Endodermal cell (in vitro differentiated cells): ENCODE results near the gene CENATAC. TPM values are rescaled to one million over a fixed set of nuclear protein-coding genes. Genes with fewer than 3 reads are reported as not detected.
A peak's percentile ranks its signal among the peaks of the same experiment; 100 is the strongest.
"Not testable (repeated sequence)": the region's sequence is repeated elsewhere in the genome, so short reads cannot be mapped to it uniquely, and the experiment has no call there.

ENCODE experiments used
- DNase-seq: peaks from one replicate; pipeline ENCODE4 v3.0.0-alpha.2; 2017
- H3K27ac ChIP-seq: 2 replicates; pipeline ENCODE4 v1.5.1; 2013; ENCODE audit warnings: mild to moderate bottlenecking, low read depth, low read length, moderate library complexity
- H3K27me3 ChIP-seq: 2 replicates; pipeline ENCODE4 v1.6.1; 2013; ENCODE audit warnings: mild to moderate bottlenecking, low read length, moderate library complexity; ENCODE audit not compliant: insufficient read depth, control insufficient read depth, poor library complexity, severe bottlenecking
- H3K36me3 ChIP-seq: 2 replicates; pipeline ENCODE4 v1.7.0; 2013; ENCODE audit warnings: mild to moderate bottlenecking, low read length, moderate library complexity; ENCODE audit not compliant: control insufficient read depth, insufficient read depth
- H3K4me1 ChIP-seq: one replicate; pipeline ENCODE4 v1.7.0; 2013; ENCODE audit warnings: low read length; ENCODE audit not compliant: control insufficient read depth, insufficient read depth
- H3K4me3 ChIP-seq: 2 replicates; pipeline ENCODE4 v1.5.1; 2013; ENCODE audit warnings: mild to moderate bottlenecking, low read length, moderate library complexity
- H3K9ac ChIP-seq: 2 replicates; pipeline ENCODE4 v1.6.1; 2013; ENCODE audit warnings: mild to moderate bottlenecking, low read length, moderate library complexity; ENCODE audit not compliant: poor library complexity, severe bottlenecking; ENCODE audit errors: extremely low read depth
- H3K9me3 ChIP-seq: 2 replicates; pipeline ENCODE4 v1.6.1; 2013; ENCODE audit warnings: mild to moderate bottlenecking, low read length, moderate library complexity; ENCODE audit not compliant: control insufficient read depth
- H3K27ac Mint-ChIP-seq: 2 replicates; pipeline ENCODE4 v1.8.0; 2020; ENCODE audit warnings: mixed read lengths
- H3K27me3 Mint-ChIP-seq: 2 replicates; pipeline ENCODE4 v1.8.0; 2021; ENCODE audit warnings: mild to moderate bottlenecking, mixed read lengths; ENCODE audit not compliant: insufficient read depth
- H3K36me3 Mint-ChIP-seq: 2 replicates; pipeline ENCODE4 v1.8.0; 2020; ENCODE audit warnings: low read depth, mixed read lengths
- H3K4me1 Mint-ChIP-seq: 2 replicates; pipeline ENCODE4 v1.8.0; 2020; ENCODE audit warnings: mixed read lengths
- H3K4me3 Mint-ChIP-seq: 2 replicates; pipeline ENCODE4 v1.8.0; 2020; ENCODE audit warnings: mild to moderate bottlenecking, moderate library complexity, mixed read lengths
- H3K9me3 Mint-ChIP-seq: 2 replicates; pipeline ENCODE4 v1.8.0; 2020; ENCODE audit warnings: mild to moderate bottlenecking, mixed read lengths
- WGBS, 2 experiments: methylation state at CpG; one replicate each; pipeline versions ENCODE4 v1.1.5 to v1.1.7; 2013; ENCODE audit warnings: missing lambda C conversion rate in 2 of 2, mixed read lengths in 1 of 2; ENCODE audit not compliant: insufficient coverage in 1 of 2, insufficient read length in 1 of 2; 5-methylcytosine and 5-hydroxymethylcytosine counted together
- total RNA-seq, 2 donors: library from RNA; stranded (reverse); fragmentation: NEBNext Ultra II Directional in 1 of 2; extraction: Animal tissue kit (Norgen Biotek cat#: 25700) in 1 of 2; gene quantifications; 2 replicates in 1 of 2; 3 replicates in 1 of 2; pipeline ENCODE4 v1.2.1, GENCODE V29; 2021
- TF ChIP-seq, protein P1 (sequence below): fragments of 200-600 bp; sonication (generic); conservative IDR thresholded peaks from 2 replicates; pipeline ENCODE4 v1.5.0; 2021; ENCODE audit warnings: antibody characterized with exemption, mild to moderate bottlenecking

CENATAC gene
- total RNA-seq, 2 donors from 2014 or later: 38.7 to 43.3 TPM

DNA sequence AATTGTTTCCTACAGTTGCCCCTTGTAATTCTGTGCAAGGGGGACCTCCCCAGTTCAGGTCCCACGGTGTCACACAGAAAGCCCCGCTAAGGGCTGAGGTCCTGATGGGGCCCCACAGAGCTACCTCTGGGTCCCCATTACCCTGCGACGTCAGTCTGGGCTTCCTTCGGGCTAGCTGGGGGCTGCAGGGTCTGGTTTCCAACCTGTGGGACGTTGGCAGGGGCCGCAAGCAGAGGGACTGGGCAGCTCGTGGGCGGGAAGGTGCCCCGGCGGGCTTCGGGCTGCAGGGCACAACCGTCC lies 32.0 kb downstream of the CENATAC start:
- no peak for DNase-seq
- Histone ChIP-seq H3K27me3 (no peaks in the 10 kb centered on the region), H3K4me1 (peaks cover 17% of the 10 kb centered on the region), H3K4me3 (peak overlapping the region; percentile 93), H3K36me3 (peaks cover 28% of the 10 kb centered on the region), H3K9me3 (no peaks in the 10 kb centered on the region), H3K27ac (no peak overlapping the region), H3K9ac (peak overlapping the region; percentile 54)
- TF ChIP-seq, protein P1, sequence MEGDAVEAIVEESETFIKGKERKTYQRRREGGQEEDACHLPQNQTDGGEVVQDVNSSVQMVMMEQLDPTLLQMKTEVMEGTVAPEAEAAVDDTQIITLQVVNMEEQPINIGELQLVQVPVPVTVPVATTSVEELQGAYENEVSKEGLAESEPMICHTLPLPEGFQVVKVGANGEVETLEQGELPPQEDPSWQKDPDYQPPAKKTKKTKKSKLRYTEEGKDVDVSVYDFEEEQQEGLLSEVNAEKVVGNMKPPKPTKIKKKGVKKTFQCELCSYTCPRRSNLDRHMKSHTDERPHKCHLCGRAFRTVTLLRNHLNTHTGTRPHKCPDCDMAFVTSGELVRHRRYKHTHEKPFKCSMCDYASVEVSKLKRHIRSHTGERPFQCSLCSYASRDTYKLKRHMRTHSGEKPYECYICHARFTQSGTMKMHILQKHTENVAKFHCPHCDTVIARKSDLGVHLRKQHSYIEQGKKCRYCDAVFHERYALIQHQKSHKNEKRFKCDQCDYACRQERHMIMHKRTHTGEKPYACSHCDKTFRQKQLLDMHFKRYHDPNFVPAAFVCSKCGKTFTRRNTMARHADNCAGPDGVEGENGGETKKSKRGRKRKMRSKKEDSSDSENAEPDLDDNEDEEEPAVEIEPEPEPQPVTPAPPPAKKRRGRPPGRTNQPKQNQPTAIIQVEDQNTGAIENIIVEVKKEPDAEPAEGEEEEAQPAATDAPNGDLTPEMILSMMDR: no peak
- Mint-ChIP-seq H3K27ac (peak overlapping the region; percentile 87), H3K9me3 (no peaks in the 10 kb centered on the region), H3K36me3 (peaks cover 34% of the 10 kb centered on the region), H3K4me1 (peaks cover 42% of the 10 kb centered on the region), H3K27me3 (no peaks in the 10 kb centered on the region), H3K4me3 (peak overlapping the region; percentile 70)
- WGBS, 2 experiments: 2 to 4% methylated on average over 10 to 13 of the region's 13 CpGs

DNA sequence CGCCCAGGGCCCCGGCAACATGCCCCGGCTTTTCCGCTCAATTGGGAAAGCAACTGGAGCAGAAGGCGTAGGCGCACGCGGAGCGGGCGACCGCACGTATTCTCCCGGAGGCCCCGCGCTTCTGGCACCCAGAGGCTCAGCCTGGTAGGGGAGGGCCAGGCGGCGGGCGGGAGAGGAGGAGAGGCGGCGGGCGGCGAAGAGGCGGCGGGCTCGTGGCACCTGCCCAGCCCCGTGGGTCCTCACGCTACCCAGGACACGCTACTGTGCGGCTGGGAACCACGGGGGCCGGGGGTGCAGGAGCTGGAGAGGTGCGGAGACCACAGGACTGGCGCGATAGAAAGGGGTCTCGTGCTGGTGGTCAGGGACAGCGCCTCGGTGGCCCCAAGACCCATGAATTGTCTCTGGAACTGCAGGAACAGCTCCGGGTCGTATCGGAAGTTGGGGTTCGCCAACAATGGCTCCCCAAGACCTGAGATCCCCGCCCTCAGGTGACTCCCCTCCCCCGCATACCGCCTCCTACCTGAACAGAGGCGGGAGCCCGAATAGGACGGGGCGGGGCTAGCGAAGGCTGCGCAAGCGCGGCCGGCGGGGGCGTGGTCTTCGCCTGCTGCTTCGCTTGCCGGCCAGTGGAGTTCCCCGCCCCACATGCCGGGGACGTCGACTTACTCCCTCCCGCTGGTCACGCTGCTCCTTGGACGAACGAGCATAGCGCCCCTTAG lies 32.5 kb downstream of the CENATAC start, which contains the start of gene SLC37A4:
SLC37A4 (minus strand) TSS at position 549 of the 719 bp plus-strand sequence.
- Mint-ChIP-seq H3K9me3 (no peaks in the 10 kb centered on the region), H3K36me3 (peaks cover 29% of the 10 kb centered on the region), H3K4me1 (peaks cover 37% of the 10 kb centered on the region), H3K27me3 (no peaks in the 10 kb centered on the region), H3K27ac (peak within 1 kb of the TSS; percentile 87), H3K4me3 (peak within 1 kb of the TSS; percentile 70)
- no peak within 1 kb of the TSS for H3K27ac ChIP-seq
- peak; percentile 99 for DNase-seq
- peak within 1 kb of the TSS; percentile 54 for H3K9ac ChIP-seq
- peaks cover 23% of the 10 kb centered on the region for H3K36me3 ChIP-seq
- TF ChIP-seq, protein P1: no peak
- no peaks in the 10 kb centered on the region for H3K27me3 ChIP-seq
- peaks cover 17% of the 10 kb centered on the region for H3K4me1 ChIP-seq
- 0% methylated on average over 16 to 67 of the region's 67 CpGs for WGBS, 2 experiments
- H3K9me3 ChIP-seq: no peaks in the 10 kb centered on the region
- peak within 1 kb of the TSS; percentile 93 for H3K4me3 ChIP-seq

DNA sequence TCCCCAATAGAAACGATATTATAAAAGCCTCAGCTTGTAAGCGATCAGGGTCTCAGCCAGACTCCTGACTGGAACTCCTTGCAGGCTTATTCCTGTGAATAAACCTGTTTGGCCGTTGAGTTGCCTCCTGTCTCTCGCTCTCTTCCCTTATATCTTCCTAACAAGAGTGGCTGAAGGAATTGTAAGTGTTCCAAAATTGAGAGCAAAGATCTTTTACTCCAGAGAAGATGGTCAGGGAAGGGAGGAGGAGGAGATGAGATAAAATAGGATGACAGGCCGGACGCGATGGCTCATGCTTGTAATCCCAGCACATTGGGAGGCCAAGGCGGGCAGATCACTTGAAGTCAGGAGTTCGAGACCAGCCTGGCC lies 34.0 kb downstream of the CENATAC start:
- H3K4me3 Mint-ChIP-seq: no peak overlapping the region
- peak; percentile 54 for DNase-seq
- H3K27me3 Mint-ChIP-seq: no peaks in the 10 kb centered on the region
- Histone ChIP-seq H3K9me3 (no peaks in the 10 kb centered on the region), H3K4me3 (no peak overlapping the region), H3K9ac (no peak overlapping the region), H3K27me3 (no peaks in the 10 kb centered on the region), H3K4me1 (peaks cover 17% of the 10 kb centered on the region), H3K36me3 (peaks cover 9% of the 10 kb centered on the region), H3K27ac (no peak overlapping the region)
- H3K36me3 Mint-ChIP-seq: peaks cover 16% of the 10 kb centered on the region
- no peaks in the 10 kb centered on the region for H3K9me3 Mint-ChIP-seq
- TF ChIP-seq, protein P1: no peak
- peaks cover 34% of the 10 kb centered on the region for H3K4me1 Mint-ChIP-seq
- 90% methylated on average over 6 to 8 of the region's 9 CpGs for WGBS, 2 experiments
- H3K27ac Mint-ChIP-seq: peak overlapping the region; percentile 31

DNA sequence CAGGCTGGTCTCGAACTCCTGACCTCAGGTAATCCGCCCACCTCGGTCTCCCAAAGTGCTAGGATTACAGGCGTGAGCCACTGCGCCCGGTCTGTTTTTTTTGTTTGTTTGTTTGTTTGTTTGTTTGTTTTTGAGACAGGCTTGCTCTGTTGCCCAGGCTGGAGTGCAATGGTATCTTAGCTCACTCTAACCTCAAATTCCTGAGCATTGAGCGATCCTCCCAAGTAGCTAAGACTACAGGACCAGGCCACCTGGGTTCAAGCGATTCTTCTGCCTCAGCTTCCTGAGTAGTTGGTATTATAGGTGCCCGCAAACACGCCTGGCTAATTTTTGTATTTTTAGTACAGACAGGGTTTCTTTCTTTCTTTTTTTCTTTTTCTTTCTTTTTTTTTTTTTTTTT lies 35.5 kb downstream of the CENATAC start:
- H3K9me3 Mint-ChIP-seq, H3K4me3 Mint-ChIP-seq: not testable (repeated sequence)
- 94 to 97% methylated on average over 4 to 10 of the region's 10 CpGs for WGBS, 2 experiments

More for the DNA sequence above, 35.5 kb downstream of the CENATAC start:
- H3K27ac ChIP-seq, H3K4me3 ChIP-seq, H3K9ac ChIP-seq, H3K27ac Mint-ChIP-seq, H3K4me1 ChIP-seq, H3K27me3 ChIP-seq, H3K36me3 Mint-ChIP-seq, H3K36me3 ChIP-seq, H3K27me3 Mint-ChIP-seq, DNase-seq, H3K9me3 ChIP-seq: not testable (repeated sequence)
- H3K4me1 Mint-ChIP-seq: peaks cover 20% of the 10 kb centered on the region
